Cerebellar nuclear complex (tissue), 1 donor: Measurements from ENCODE around the gene CCDC137.
"Not testable (repeated sequence)": the region's sequence is repeated elsewhere in the genome, so short reads cannot be mapped to it uniquely, and the experiment has no call there.

Experiments used
- DNase-seq, 2 experiments: peaks; one replicate each; lab custom pipeline; 2025; lab: John Stamatoyannopoulos, UW

The CCDC137 gene

DNA sequence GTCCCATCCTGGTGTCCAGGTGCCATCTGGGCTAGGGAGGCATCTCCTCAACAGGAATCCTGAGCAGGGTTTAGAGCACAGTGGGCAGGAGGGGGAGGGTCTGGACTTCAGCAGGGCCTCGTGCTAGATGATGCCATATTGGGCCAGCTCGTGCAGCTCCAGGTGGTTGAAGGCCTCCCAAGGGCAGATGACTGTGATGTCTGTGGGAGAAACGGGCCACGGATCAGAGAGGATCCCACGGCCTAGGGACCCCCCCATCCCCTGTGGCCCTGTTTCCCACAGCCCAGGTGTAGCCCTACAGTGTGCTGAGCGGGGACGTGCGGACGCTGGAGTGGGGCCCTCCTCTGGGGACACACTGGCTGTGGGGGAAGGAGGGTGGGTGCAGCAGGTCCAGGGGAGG is 15.6 kb upstream of the CCDC137 start:
- DNase-seq, result no peak

- DNase-seq, result no peak
Measured at GRCh38 chr17:81651692-81652091, 14.8 kb upstream of the CCDC137 start.

GRCh38 chr17:81652906-81653771 is 13.4 kb upstream of the CCDC137 start:
- no peak for DNase-seq

DNA sequence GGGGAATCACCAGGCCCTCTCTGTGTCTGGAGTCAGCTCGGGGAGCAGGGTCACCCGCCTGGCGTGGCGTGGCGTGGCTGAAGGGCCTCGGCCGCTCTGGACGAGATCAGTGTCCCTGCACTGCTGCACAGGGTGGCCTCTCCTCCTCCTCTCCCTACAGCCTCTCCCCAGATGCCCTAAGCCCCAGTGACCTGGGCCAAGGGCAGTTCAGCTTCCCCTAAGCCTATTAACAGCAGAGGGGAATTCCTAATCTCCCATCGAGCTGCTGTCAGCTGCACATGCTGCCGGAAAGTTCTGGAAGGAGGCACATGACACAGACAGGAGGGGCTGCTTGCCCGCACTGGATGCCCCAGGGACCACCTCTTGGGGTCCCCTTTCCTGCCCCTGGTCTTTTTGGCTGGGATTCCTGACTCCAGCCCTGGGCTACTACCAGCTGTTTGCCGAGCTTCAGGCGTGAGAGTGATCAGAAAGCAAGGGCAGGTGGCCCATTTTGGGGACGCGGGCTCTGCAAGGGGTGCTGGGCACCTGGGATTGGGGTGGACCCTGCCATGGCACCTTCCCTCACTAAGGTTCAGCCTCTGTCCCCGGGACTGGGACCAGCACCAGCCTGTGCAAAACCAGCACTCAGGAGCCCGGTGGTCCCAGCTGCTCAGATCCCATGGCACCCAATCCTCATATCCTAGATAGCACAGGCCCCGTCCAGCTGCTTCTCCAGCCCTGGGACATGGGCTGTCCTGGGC is 11.0 kb upstream of the CCDC137 start:
- DNase-seq, result no peak

- no peak for DNase-seq
Measured at GRCh38 chr17:81656118-81656743, 10.3 kb upstream of the CCDC137 start, which contains the start of gene PDE6G. PDE6G (minus strand) TSS chr17:81656542; CDS start chr17:81653305, 3,237 bp downstream.

GRCh38 chr17:81656835-81657234 is 9.7 kb upstream of the CCDC137 start:
- no peak for DNase-seq

- DNase-seq, result no peak
Measured at GRCh38 chr17:81659038-81659437, 7.5 kb upstream of the CCDC137 start.

- no peak for DNase-seq
Measured at GRCh38 chr17:81660441-81660840, 6.1 kb upstream of the CCDC137 start.

GRCh38 chr17:81662002-81662401 is 4.5 kb upstream of the CCDC137 start:
- DNase-seq, result no peak

- no peak for DNase-seq
Measured at GRCh38 chr17:81664051-81664470, 2.5 kb upstream of the CCDC137 start.

GRCh38 chr17:81665205-81666091 is 1.1 kb upstream of the CCDC137 start:
- DNase-seq, result no peak

DNA sequence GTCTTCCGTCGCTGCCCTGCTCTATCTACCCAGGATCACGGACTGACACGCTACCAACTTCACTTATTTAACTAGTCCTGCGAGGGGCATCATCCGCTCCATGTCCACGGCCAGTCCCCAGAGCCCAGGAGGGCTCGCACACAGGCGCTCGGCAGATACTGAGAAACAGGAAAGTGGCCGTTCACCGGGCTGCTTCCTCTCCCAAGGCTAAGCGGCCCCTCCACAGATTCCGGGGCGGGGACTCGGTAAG is 520 bp upstream of the CCDC137 start:
- DNase-seq, result no peak

GRCh38 chr17:81667754-81668153 is 1.2 kb downstream of the CCDC137 start:
- DNase-seq, result no peak

DNA sequence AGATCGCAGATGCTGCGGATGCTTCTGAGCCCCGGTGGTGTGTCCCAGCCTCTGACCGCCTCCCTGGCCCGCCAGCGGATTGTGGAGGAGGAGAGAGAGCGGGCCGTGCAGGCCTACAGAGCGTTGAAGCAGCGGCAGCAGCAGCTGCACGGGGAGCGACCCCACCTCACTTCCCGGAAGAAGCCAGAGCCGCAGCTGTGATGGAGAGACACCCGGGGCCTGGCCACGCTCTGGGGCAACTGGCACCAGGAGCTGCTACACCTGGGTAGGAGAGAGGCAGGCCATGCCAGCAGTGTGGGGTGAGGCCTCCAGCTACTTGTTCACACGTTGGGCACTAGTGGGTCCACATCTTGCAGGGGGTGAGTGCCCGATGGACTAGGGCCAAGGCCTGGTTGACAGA is 6.0 kb downstream of the CCDC137 start:
- DNase-seq, result no peak

GRCh38 chr17:81672954-81673353 is 6.4 kb downstream of the CCDC137 start:
- DNase-seq, result no peak

GRCh38 chr17:81673561-81674258 is 7.2 kb downstream of the CCDC137 start:
- DNase-seq, result no peak

DNA sequence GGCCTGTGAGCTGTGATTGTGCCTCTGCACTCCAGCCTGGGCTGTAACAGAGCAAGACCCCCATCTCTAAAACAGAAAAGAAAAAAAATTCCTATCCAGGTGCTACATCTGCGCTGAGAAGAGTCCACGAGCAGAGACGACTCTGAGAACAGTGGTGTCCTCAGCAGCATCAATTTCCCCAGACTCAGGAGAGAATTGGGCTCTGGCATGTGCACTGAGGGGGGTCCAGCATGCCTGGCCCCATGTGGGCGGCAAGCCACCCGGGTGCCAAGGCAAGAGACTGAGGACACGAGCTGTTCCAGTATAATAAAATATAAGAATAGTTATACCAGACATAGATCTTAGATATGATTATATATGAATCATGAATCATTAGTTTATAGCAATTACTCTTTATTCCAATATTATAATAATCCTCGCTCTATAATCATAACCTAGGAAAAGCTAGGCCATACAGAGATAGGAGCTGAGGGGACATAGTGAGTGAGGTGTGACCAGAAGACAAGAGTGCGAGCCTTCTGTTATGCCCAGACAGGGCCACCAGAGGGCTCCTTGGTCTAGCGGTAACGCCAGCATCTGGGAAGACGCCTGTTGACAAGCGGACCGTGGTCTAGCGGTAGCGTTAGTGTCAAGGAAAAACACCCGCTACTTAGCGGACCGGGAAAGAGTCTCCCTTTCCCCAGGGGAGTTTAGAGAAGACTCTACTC is 9.1 kb downstream of the CCDC137 start:
- not testable (repeated sequence) for DNase-seq

GRCh38 chr17:81676906-81677305 is 10.4 kb downstream of the CCDC137 start:
- no peak for DNase-seq

GRCh38 chr17:81680150-81680549 is 13.6 kb downstream of the CCDC137 start:
- no peak for DNase-seq

- DNase-seq, result no peak
Measured at GRCh38 chr17:81681672-81682071, 15.1 kb downstream of the CCDC137 start.
